GM12891 (cell line): Measurements from ENCODE around the gene SGTB.

Source experiments
- PAX5 ChIP-seq: IDR thresholded peaks from 2 replicates; pipeline ENCODE4 v1.6.1; 2011; ENCODE audit warnings: low read length, moderate library complexity, mild to moderate bottlenecking; ENCODE audit not compliant: insufficient read depth, severe bottlenecking
- POLR2A ChIP-seq: IDR thresholded peaks from 2 replicates; pipeline ENCODE4 v1.6.1; 2011; ENCODE audit warnings: low read depth, low read length, control low read depth
- POLR2AphosphoS5 ChIP-seq: IDR thresholded peaks from 2 replicates; pipeline ENCODE4 v1.6.1; 2011; ENCODE audit warnings: low read depth, low read length, control low read depth
- SPI1 ChIP-seq: IDR thresholded peaks from 2 replicates; pipeline ENCODE4 v1.6.1; 2011; ENCODE audit warnings: low read depth, low read length, control low read depth
- TAF1 ChIP-seq: IDR thresholded peaks from 2 replicates; pipeline ENCODE4 v1.6.1; 2011; ENCODE audit warnings: low read depth, low read length, control low read depth

GRCh38 chr5:65624025-65624570, 97.8 kb downstream of the SGTB start, which contains the start of gene TRIM23:
- peak; percentile 71 for TF ChIP-seq POLR2AphosphoS5
- peak; percentile 67 for TF ChIP-seq POLR2A
- TF ChIP-seq TAF1, result 0 out of 2 replicates have a peak, but pooled peaks have one; percentile 44
- peak; percentile 39; the same call in 1 of the 2 replicates for TF ChIP-seq SPI1
- TF ChIP-seq PAX5, result no peak
